ENCODE results near the gene RPLP2. TPM values are rescaled to one million over a fixed set of nuclear protein-coding genes. Genes with fewer than 3 reads are reported as not detected.

Gene RPLP2
- total and polyA plus RNA-seq, 2 experiments from 2014 or later, result 263 to 726 TPM

DNA sequence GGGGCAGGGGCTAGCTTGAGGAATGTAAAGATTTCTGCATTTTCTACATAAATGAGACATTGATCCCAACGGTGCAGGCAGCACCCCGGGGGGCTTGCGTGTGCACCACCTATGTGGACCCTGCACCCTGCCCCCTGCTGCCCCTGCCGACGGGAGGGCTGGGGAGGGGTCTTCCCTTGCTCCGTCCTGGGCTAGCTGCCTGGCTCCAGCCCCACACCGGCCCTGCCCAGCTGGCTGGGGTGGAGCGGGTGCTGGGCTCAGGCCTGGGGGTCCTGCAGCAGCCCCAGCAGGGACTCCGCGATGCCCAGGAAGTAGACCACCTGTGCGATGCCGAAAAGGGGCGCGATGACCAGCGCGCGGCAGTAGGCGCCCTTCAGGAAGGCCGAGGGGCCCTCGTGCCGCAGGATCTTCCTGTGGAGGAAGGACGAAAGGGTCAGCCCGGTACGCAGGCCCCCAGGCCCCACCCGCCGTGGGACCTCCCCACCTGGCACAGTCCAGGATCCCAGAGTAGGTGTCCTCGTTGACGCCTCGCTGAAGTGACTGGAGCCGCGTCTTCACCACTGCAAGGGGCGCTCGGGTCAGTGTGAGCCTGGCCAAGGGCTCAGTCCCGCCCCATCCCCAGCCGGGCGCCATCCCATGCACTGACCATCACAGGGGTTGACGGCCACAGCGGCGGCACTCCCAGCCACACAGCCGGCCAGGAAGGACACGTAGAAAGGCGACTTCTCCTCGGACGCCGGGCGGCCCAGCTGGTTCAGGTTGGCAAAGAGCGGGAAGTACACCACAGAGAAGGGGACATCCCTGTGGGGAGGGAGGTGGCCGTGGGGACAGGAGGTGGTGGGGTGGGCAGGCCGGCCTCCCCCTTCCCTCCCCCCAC lies 17.9 kb upstream of the RPLP2 start:
- H3K79me2 ChIP-seq (ENCODE audit: insufficient read depth), result peaks cover 12% of the 10 kb centered on the region
- H3K9me3 ChIP-seq (ENCODE audit: low read depth), result no peaks in the 10 kb centered on the region
- no peak overlapping the region for H3K27ac ChIP-seq
- H3K9ac ChIP-seq, result no peak overlapping the region
- DNase-seq, result no peak
- peaks cover 6% of the 10 kb centered on the region for H3K4me1 ChIP-seq (ENCODE audit: insufficient read depth)
- no peak overlapping the region for H3K4me2 ChIP-seq (ENCODE audit: unreplicated experiment)
- H3K36me3 ChIP-seq (ENCODE audit: low read depth), result no peaks in the 10 kb centered on the region; the same call in 1 of the 2 replicates
- no peaks in the 10 kb centered on the region for H4K20me1 ChIP-seq (ENCODE audit: insufficient read depth)
- H3K4me3 ChIP-seq, result no peak overlapping the region
- no peak for TF ChIP-seq EZH2phosphoT487 (IDR thresholded peaks at IDR 0.05; ENCODE audit: insufficient read depth, low read depth)
- no peak for TF ChIP-seq EZH2 (IDR thresholded peaks at IDR 0.05; ENCODE audit: insufficient read depth, poor library complexity, severe bottlenecking)
- in situ Hi-C loops (cut with MboI), result no loop called here
- no peak overlapping the region for H2AFZ ChIP-seq
- H3K9me2 ChIP-seq (ENCODE audit: insufficient read depth), result no peaks in the 10 kb centered on the region
- no peaks in the 10 kb centered on the region for H3K27me3 ChIP-seq (replicated peaks; ENCODE audit: insufficient read depth)
- H3F3A ChIP-seq (ENCODE audit: insufficient read depth), result peaks cover 8% of the 10 kb centered on the region; the same call in 1 of the 2 replicates
- WGBS, 2 experiments (ENCODE audit: low coverage in 1 of 2, low lambda C conversion rate in 2 of 2, missing lambda C conversion rate in 2 of 2), result 93 to 96% methylated on average over 32 to 42 of the region's 49 CpGs

DNA sequence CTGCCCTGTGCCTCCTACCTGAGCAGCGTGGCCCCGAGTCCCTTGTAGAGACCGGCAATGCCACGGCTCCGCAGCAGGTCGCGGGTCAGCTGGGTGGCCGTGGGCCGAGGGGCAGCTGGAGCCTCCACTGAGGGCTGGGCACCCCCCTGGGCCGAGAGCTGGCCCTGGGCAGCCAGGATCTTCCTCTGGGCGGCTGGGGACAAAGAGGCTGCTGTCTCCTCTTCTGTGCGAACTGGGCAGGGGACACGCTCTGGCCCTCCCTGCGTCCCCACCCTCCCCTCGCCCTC lies 17.3 kb upstream of the RPLP2 start:
- H3K4me3 ChIP-seq, result no peak overlapping the region
- 81% methylated on average over 13 of the region's 15 CpGs; no CpG with 5 or more reads in 1 of the 2 experiments for WGBS, 2 experiments (ENCODE audit: low coverage in 1 of 2, low lambda C conversion rate in 2 of 2, missing lambda C conversion rate in 2 of 2)
- in situ Hi-C loops (cut with MboI), result no loop called here

DNA sequence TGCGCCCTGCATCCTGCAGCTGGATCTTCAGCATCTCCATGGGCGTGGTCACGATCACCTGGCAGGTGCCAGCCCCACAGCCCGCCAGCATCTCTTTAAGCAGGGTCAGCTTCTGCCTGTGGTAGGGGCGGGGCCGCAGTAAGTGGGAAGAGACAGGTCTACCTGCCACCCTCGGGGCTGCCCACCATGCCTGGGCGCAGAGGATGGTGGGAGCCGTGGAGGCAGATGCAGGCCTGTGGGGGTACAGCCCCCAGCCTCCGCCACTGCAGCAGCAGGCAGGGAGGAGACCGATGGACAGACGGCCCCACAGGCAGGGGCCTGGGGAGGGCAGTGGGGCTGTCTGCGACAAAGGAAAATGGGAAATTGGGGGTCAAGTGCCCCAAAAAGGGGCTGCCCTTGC lies 16.9 kb upstream of the RPLP2 start:
- Histone ChIP-seq H3K79me2 (ENCODE audit: insufficient read depth) (peaks cover 12% of the 10 kb centered on the region), H3K9ac (no peak overlapping the region), H3K27me3 (replicated peaks; ENCODE audit: insufficient read depth) (no peaks in the 10 kb centered on the region), H3K4me1 (ENCODE audit: insufficient read depth) (peaks cover 6% of the 10 kb centered on the region), H3K36me3 (ENCODE audit: low read depth) (no peaks in the 10 kb centered on the region; the same call in 1 of the 2 replicates), H3K4me2 (ENCODE audit: unreplicated experiment) (no peak overlapping the region), H3K9me2 (ENCODE audit: insufficient read depth) (no peaks in the 10 kb centered on the region), H4K20me1 (ENCODE audit: insufficient read depth) (no peaks in the 10 kb centered on the region), H3K27ac (no peak overlapping the region), H3K9me3 (ENCODE audit: low read depth) (no peaks in the 10 kb centered on the region), H3K4me3 (no peak overlapping the region), H3F3A (ENCODE audit: insufficient read depth) (peaks cover 8% of the 10 kb centered on the region; the same call in 1 of the 2 replicates), H2AFZ (no peak overlapping the region)
- WGBS, 2 experiments (ENCODE audit: low coverage in 1 of 2, low lambda C conversion rate in 2 of 2, missing lambda C conversion rate in 2 of 2), result 93 to 95% methylated on average over 13 of the region's 13 CpGs
- no peak for TF ChIP-seq EZH2 (IDR thresholded peaks at IDR 0.05; ENCODE audit: insufficient read depth, poor library complexity, severe bottlenecking)
- no peak for TF ChIP-seq EZH2phosphoT487 (IDR thresholded peaks at IDR 0.05; ENCODE audit: insufficient read depth, low read depth)
- in situ Hi-C loops (cut with MboI), result no loop called here
- no peak for DNase-seq

More for the DNA sequence above, 17.3 kb upstream of the RPLP2 start:
- Histone ChIP-seq H3K4me2 (ENCODE audit: unreplicated experiment) (no peak overlapping the region), H3K9me2 (ENCODE audit: insufficient read depth) (no peaks in the 10 kb centered on the region), H3K4me1 (ENCODE audit: insufficient read depth) (peaks cover 6% of the 10 kb centered on the region), H3F3A (ENCODE audit: insufficient read depth) (peaks cover 8% of the 10 kb centered on the region; the same call in 1 of the 2 replicates), H3K27me3 (replicated peaks; ENCODE audit: insufficient read depth) (no peaks in the 10 kb centered on the region), H3K36me3 (ENCODE audit: low read depth) (no peaks in the 10 kb centered on the region; the same call in 1 of the 2 replicates), H3K79me2 (ENCODE audit: insufficient read depth) (peaks cover 12% of the 10 kb centered on the region), H2AFZ (no peak overlapping the region), H3K9ac (no peak overlapping the region), H3K27ac (no peak overlapping the region), H4K20me1 (ENCODE audit: insufficient read depth) (no peaks in the 10 kb centered on the region), H3K9me3 (ENCODE audit: low read depth) (no peaks in the 10 kb centered on the region)
- DNase-seq, result no peak
- TF ChIP-seq EZH2 (IDR thresholded peaks at IDR 0.05; ENCODE audit: insufficient read depth, poor library complexity, severe bottlenecking) (no peak), EZH2phosphoT487 (IDR thresholded peaks at IDR 0.05; ENCODE audit: insufficient read depth, low read depth) (no peak)

DNA sequence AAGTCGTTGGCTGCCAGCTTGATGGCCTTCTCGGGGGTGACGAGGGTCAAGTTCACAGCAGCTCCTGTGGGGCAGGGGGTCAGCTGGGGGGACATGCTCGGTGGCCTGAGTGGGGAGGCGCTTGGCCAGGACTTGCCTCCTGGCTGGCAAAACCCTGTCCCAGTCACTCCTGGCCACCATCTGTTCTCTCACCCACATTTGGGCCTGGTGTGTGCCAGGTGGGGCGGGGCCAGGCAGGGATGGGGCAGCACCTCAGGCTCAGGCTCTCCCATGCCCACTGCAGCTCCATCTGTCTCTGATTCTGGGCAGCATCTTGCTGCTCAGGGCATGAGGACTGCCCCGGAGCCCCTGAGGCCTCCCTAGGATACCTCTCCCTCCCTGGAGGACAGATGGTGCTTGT lies 16.2 kb upstream of the RPLP2 start:
- Histone ChIP-seq H3K9me3 (ENCODE audit: low read depth) (no peaks in the 10 kb centered on the region), H3K4me3 (no peak overlapping the region), H3K9ac (no peak overlapping the region), H3K36me3 (ENCODE audit: low read depth) (no peaks in the 10 kb centered on the region; the same call in 1 of the 2 replicates), H3K27me3 (replicated peaks; ENCODE audit: insufficient read depth) (no peaks in the 10 kb centered on the region), H3K4me1 (ENCODE audit: insufficient read depth) (peaks cover 6% of the 10 kb centered on the region), H2AFZ (no peak overlapping the region), H3K4me2 (ENCODE audit: unreplicated experiment) (no peak overlapping the region), H3K79me2 (ENCODE audit: insufficient read depth) (peaks cover 12% of the 10 kb centered on the region), H3K27ac (no peak overlapping the region), H3K9me2 (ENCODE audit: insufficient read depth) (no peaks in the 10 kb centered on the region), H4K20me1 (ENCODE audit: insufficient read depth) (no peaks in the 10 kb centered on the region), H3F3A (ENCODE audit: insufficient read depth) (peaks cover 8% of the 10 kb centered on the region; the same call in 1 of the 2 replicates)
- no peak for DNase-seq
- in situ Hi-C loops (cut with MboI), result no loop called here
- 98 to 99% methylated on average over 7 of the region's 7 CpGs for WGBS, 2 experiments (ENCODE audit: low coverage in 1 of 2, low lambda C conversion rate in 2 of 2, missing lambda C conversion rate in 2 of 2)
- no peak for TF ChIP-seq EZH2phosphoT487 (IDR thresholded peaks at IDR 0.05; ENCODE audit: insufficient read depth, low read depth)
- TF ChIP-seq EZH2 (IDR thresholded peaks at IDR 0.05; ENCODE audit: insufficient read depth, poor library complexity, severe bottlenecking), result no peak

Measured in GM23248 (cell line).